OCI-LY1 (cell line): Measurements from ENCODE around the gene DNAAF1.

ENCODE experiments used
- H2AFZ ChIP-seq: fragments of 200-600 bp; sonication (generic), shearing (Covaris generic); 2 replicates; pipeline ENCODE4 v1.6.0; 2014; ENCODE audit warnings: antibody characterized with exemption, mild to moderate bottlenecking, low read length
- H3F3A ChIP-seq: fragments of 200-600 bp; sonication (generic), shearing (Covaris generic); 2 replicates; pipeline ENCODE4 v1.6.0; 2014; ENCODE audit warnings: mild to moderate bottlenecking, antibody characterized with exemption, low read length, moderate library complexity; ENCODE audit not compliant: insufficient read depth
- H3K27ac ChIP-seq: fragments of 200-600 bp; sonication (generic); 2 replicates; pipeline ENCODE4 v1.5.1; 2014; ENCODE audit warnings: low read length, mixed run types, mild to moderate bottlenecking, low read depth; ENCODE audit not compliant: poor library complexity, severe bottlenecking
- H3K27me3 ChIP-seq: fragments of 200-600 bp; sonication (generic); 2 replicates; pipeline ENCODE4 v1.6.0; 2014; ENCODE audit warnings: antibody characterized with exemption, mild to moderate bottlenecking, low read length, moderate library complexity; ENCODE audit not compliant: insufficient read depth
- H3K36me3 ChIP-seq: fragments of 200-600 bp; sonication (generic); 2 replicates; pipeline ENCODE4 v1.6.1; 2014; ENCODE audit warnings: mild to moderate bottlenecking, antibody characterized with exemption, low read length, moderate library complexity, mixed read lengths; ENCODE audit not compliant: insufficient read depth
- H3K4me1 ChIP-seq: fragments of 200-600 bp; sonication (generic); 2 replicates; pipeline ENCODE4 v1.5.1; 2014; ENCODE audit warnings: mild to moderate bottlenecking, low read length, moderate library complexity; ENCODE audit not compliant: insufficient read depth, severe bottlenecking
- H3K4me2 ChIP-seq: fragments of 200-600 bp; sonication (generic), shearing (Covaris generic); 2 replicates; pipeline ENCODE4 v1.6.1; 2014; ENCODE audit warnings: low read length
- H3K4me3 ChIP-seq: fragments of 200-600 bp; sonication (generic); 2 replicates; pipeline ENCODE4 v1.5.1; 2014; ENCODE audit warnings: low read length, low read depth, mild to moderate bottlenecking, mixed read lengths; ENCODE audit not compliant: poor library complexity, severe bottlenecking
- H3K79me2 ChIP-seq: fragments of 200-600 bp; shearing (Covaris generic); 2 replicates; pipeline ENCODE4 v1.6.1; 2016; ENCODE audit warnings: mixed run types, low read length, mixed read lengths; ENCODE audit not compliant: insufficient read depth
- H3K9ac ChIP-seq: fragments of 200-600 bp; sonication (generic), shearing (Covaris generic); 2 replicates; pipeline ENCODE4 v1.6.1; 2014; ENCODE audit warnings: mild to moderate bottlenecking, low read length, mixed read lengths
- H3K9me2 ChIP-seq: fragments of 200-600 bp; sonication (generic), shearing (Covaris generic); 2 replicates; pipeline ENCODE4 v1.6.1; 2014; ENCODE audit warnings: low read depth, mild to moderate bottlenecking, low read length, mixed read lengths
- H3K9me3 ChIP-seq: fragments of 200-600 bp; shearing (Covaris generic); 2 replicates; pipeline ENCODE4 v1.6.1; 2014; ENCODE audit warnings: low read length, mixed read lengths
- H4K20me1 ChIP-seq: fragments of 200-600 bp; sonication (generic), shearing (Covaris generic); 2 replicates; pipeline ENCODE4 v1.6.0; 2016; ENCODE audit warnings: mild to moderate bottlenecking, low read length; ENCODE audit not compliant: insufficient read depth
- CTCF ChIP-seq: fragments of 200-600 bp; sonication (generic), shearing (Covaris generic); IDR thresholded peaks from 2 replicates; pipeline ENCODE4 v1.5.1; 2017; ENCODE audit warnings: mild to moderate bottlenecking, antibody characterized with exemption, low read length, moderate library complexity, mixed read lengths
- EZH2 ChIP-seq: fragments of 200-600 bp; sonication (generic), shearing (Covaris generic); IDR thresholded peaks from 2 replicates; pipeline ENCODE4 v1.8.0; 2017; ENCODE audit warnings: borderline replicate concordance, mixed run types, mild to moderate bottlenecking, antibody characterized with exemption, low read length, moderate library complexity, mixed read lengths

Gene DNAAF1

GRCh38 chr16:84161801-84162200 lies 16.7 kb downstream of the DNAAF1 start:
- Histone ChIP-seq H3K79me2 (no peaks in the 10 kb centered on the region), H3F3A (no peaks in the 10 kb centered on the region), H4K20me1 (no peaks in the 10 kb centered on the region), H3K4me2 (no peak overlapping the region), H3K36me3 (no peaks in the 10 kb centered on the region), H3K9ac (no peak overlapping the region), H2AFZ (no peak overlapping the region), H3K4me1 (no peaks in the 10 kb centered on the region), H3K4me3 (no peak overlapping the region), H3K27me3 (no peaks in the 10 kb centered on the region; the same call in none of the 2 replicates), H3K9me2 (no peaks in the 10 kb centered on the region), H3K27ac (no peak overlapping the region), H3K9me3 (no peaks in the 10 kb centered on the region)
- TF ChIP-seq CTCF (no peak), EZH2 (no peak)

- Histone ChIP-seq H3K4me3 (no peak overlapping the region), H3K9me3 (no peaks in the 10 kb centered on the region), H3K36me3 (no peaks in the 10 kb centered on the region), H3K4me1 (no peaks in the 10 kb centered on the region), H4K20me1 (no peaks in the 10 kb centered on the region), H2AFZ (no peak overlapping the region), H3K4me2 (no peak overlapping the region), H3K9me2 (no peaks in the 10 kb centered on the region), H3K27me3 (peaks cover 6% of the 10 kb centered on the region), H3K27ac (no peak overlapping the region), H3F3A (no peaks in the 10 kb centered on the region), H3K79me2 (no peaks in the 10 kb centered on the region), H3K9ac (no peak overlapping the region)
- TF ChIP-seq EZH2 (no peak), CTCF (no peak)
Measured at GRCh38 chr16:84165746-84166145, 20.6 kb downstream of the DNAAF1 start.

- peaks cover 6% of the 10 kb centered on the region for H3K27me3 ChIP-seq
- no peak for TF ChIP-seq CTCF
- TF ChIP-seq EZH2 = no peak
- no peaks in the 10 kb centered on the region for H3K36me3 ChIP-seq
- H3F3A ChIP-seq = no peaks in the 10 kb centered on the region
- H3K9me2 ChIP-seq = no peaks in the 10 kb centered on the region
- no peak overlapping the region for H3K27ac ChIP-seq
- no peak overlapping the region for H3K4me3 ChIP-seq
- no peaks in the 10 kb centered on the region for H3K9me3 ChIP-seq
- no peaks in the 10 kb centered on the region for H4K20me1 ChIP-seq
- H3K4me2 ChIP-seq = no peak overlapping the region
- no peak overlapping the region for H2AFZ ChIP-seq
- no peaks in the 10 kb centered on the region for H3K4me1 ChIP-seq
- no peak overlapping the region for H3K9ac ChIP-seq
- no peaks in the 10 kb centered on the region for H3K79me2 ChIP-seq
Measured at GRCh38 chr16:84166796-84167695, 21.9 kb downstream of the DNAAF1 start.
